HG02623 (cell line): ENCODE results near the gene PCDH20.
"Not testable (repeated sequence)": the region's sequence is repeated elsewhere in the genome, so short reads cannot be mapped to it uniquely, and the experiment has no call there.

Experiments
- ATAC-seq: cut with Tn5 transposase; IDR thresholded peaks from one replicate; pipeline ENCODE4 v1.9.1; 2021; ENCODE audit warnings: moderate library complexity; ENCODE audit not compliant: unreplicated experiment

The PCDH20 gene, protein sequence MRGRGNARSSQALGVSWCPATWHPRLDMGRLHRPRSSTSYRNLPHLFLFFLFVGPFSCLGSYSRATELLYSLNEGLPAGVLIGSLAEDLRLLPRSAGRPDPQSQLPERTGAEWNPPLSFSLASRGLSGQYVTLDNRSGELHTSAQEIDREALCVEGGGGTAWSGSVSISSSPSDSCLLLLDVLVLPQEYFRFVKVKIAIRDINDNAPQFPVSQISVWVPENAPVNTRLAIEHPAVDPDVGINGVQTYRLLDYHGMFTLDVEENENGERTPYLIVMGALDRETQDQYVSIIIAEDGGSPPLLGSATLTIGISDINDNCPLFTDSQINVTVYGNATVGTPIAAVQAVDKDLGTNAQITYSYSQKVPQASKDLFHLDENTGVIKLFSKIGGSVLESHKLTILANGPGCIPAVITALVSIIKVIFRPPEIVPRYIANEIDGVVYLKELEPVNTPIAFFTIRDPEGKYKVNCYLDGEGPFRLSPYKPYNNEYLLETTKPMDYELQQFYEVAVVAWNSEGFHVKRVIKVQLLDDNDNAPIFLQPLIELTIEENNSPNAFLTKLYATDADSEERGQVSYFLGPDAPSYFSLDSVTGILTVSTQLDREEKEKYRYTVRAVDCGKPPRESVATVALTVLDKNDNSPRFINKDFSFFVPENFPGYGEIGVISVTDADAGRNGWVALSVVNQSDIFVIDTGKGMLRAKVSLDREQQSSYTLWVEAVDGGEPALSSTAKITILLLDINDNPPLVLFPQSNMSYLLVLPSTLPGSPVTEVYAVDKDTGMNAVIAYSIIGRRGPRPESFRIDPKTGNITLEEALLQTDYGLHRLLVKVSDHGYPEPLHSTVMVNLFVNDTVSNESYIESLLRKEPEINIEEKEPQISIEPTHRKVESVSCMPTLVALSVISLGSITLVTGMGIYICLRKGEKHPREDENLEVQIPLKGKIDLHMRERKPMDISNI

GRCh38 chr13:61415749-61416148, at the start of gene PCDH20:
Gene PCDH20 (minus strand): TSS chr13:61415849. CDS start chr13:61415158, 691 bp downstream.
- ATAC-seq = no peak

GRCh38 chr13:61463024-61463423, 47.4 kb upstream of the PCDH20 start:
- no peak for ATAC-seq

- ATAC-seq = no peak
Observed at GRCh38 chr13:61453121-61453520, 37.5 kb upstream of the PCDH20 start.

DNA sequence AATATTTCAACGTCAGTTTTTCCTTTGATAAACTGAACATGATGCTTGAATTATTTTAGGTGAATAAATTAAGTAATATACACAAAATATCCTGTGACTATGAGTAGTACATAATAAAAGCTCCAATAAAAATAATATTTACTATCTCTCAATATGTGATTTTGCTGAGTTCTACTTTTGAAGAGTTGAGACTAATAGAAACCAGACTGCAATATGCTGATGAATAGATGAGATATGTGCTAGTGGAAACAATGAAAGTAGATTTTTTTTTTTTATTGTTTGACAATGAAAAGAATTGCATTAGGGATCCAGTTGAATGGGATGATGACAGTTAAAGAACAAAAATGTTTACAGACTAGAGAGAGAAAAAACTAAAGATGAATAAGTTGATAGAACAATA, 16.4 kb upstream of the PCDH20 start:
- ATAC-seq = no peak

DNA sequence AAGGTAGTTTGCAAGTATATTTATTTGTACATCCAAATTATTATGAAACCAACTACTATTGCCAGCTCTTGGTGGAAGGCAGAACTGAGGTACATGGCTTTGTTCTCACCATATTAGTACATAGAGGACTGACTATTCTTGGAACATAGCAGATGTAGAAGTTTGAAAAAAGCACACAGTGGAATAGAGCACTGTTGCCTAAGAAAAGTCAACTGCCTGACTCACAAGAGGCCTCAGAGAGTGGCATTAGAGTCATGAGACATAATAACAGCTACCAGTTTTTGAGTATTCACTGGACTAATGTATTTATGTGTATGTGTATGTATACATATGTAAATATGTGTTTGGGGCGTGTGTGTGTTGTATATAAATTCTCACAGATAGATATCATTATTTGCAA, 8.3 kb upstream of the PCDH20 start:
- ATAC-seq = no peak

- ATAC-seq = no peak
Observed at GRCh38 chr13:61417086-61417570, 1.5 kb upstream of the PCDH20 start.

- no peak for ATAC-seq
Observed at GRCh38 chr13:61415058-61415721, 459 bp downstream of the PCDH20 start.

- ATAC-seq = no peak
Observed at GRCh38 chr13:61414686-61415057, 977 bp downstream of the PCDH20 start.

DNA sequence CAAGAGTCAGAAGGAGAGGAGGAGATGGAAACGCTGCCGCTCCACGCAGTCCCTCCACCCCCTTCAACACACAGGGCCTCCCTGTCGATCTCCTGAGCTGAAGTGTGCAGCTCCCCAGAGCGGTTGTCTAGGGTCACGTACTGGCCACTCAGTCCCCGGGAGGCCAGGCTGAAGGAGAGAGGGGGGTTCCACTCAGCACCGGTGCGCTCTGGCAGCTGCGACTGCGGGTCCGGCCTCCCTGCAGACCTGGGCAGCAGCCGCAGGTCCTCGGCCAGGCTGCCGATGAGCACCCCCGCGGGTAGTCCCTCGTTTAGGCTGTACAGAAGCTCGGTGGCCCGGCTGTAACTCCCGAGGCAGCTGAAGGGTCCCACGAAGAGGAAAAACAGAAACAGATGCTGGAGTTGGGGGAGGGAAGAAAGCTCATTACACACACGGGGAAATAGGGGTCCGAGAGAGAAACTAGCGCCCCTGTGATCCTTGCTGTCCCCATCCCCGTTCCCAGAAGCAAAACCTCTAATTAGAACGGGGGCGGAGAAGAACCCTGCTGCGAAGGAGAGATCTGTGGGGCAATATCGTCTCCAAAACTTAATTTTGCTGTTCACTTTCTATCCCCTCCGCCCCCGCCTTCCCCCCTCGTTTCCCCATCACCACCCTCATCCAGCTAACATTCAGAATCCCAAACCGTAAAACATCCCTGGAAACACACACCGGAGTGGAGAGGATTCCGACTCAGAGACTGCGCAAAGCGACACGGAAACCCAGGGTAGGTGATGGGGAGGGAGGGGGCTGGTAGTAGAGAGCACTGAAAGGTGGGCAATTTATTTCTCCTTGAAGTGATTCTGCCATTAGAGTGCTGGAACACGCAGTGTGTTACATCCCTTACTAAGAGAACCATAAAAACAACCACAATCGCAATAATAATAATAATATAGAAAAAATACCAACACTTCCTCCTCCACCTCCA, 1.8 kb downstream of the PCDH20 start:
- no peak for ATAC-seq

DNA sequence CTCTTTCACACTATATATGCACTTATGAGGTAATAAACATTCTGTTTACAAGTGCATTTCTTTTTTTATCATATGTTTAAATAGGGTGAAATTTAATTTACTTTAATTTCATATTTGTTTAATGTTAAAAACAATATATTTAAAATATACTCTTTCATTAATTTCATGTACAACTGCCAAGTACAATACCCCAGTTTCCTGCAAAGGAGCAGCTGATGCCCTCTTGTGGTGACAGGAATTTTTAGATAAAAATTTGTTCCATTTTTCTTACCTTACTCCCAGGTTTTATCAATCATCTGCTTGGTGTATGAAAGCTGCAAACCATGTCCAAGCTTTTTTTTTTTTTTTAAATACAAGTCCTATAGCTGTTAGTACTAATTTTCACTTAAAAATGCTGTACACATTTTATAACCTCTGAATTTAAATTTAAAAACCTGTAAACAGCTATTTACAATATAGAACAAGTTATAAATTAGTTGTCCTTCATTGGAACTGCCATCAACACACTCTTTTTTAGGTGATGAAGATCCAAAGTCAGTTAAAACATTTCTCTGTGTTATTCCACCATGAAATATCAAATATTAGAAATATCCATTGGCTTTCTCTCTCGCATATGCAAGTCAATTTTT, 4.9 kb downstream of the PCDH20 start:
- ATAC-seq = no peak

DNA sequence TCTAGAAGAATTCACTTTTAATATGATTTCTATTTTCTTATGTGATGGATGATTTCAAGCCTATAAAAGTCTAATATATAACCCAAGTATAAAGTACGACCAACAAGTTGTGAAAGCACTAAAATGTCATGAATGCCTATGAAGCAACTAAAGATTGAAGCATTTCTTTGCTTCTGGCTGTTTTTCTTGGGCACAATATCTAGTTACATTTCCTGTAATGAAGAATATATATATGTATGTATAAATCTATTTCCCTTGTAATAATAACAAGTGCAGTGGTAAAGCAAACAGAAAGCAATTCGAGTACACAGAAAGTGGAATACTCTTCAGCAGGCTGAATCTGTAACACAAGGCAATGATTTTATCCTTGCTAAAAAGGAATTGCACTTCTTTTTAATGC, 5.4 kb downstream of the PCDH20 start:
- ATAC-seq = no peak

GRCh38 chr13:61408571-61408970, 7.1 kb downstream of the PCDH20 start:
- no peak for ATAC-seq

GRCh38 chr13:61406275-61406674, 9.4 kb downstream of the PCDH20 start:
- ATAC-seq = no peak

DNA sequence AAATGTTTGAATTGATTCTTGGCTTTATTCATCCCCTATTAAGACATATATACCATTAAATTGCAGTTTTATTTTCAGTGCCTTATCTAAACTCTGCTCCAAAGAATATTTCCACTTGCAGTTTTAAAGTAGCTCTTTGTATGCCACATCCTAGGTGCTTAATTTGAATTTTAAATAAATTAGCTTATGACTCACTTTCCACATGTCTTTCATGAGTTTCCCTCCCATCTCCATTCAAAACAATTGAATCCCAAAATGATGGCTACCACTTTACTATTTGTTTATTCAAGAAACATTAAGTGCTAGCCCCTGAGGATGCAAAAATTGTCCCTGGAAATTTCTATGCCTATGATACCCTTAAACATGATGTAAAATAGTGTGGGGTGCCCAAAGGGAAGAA, 19.5 kb downstream of the PCDH20 start:
- no peak for ATAC-seq

DNA sequence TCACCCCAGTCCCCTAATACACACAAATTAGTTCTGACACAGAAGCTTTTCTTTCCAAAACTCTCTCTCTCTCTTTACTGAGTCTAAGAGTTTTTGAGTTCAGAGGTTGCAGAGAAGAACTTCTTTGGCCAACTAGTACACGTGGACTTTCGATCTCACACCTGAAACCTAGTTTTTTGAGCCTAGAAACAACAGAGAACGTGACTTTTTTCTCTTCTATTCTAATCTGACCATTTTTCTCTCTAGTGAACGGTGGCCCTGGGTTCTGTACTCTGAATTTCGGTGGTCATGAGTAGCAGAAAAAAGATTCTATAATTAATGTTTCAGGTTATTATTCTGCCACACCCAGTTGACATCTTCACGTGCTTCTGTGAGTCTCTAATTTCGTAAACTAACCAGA, 24.2 kb downstream of the PCDH20 start:
- ATAC-seq = no peak

- no peak for ATAC-seq
Observed at GRCh38 chr13:61387694-61388093, 28.0 kb downstream of the PCDH20 start.

DNA sequence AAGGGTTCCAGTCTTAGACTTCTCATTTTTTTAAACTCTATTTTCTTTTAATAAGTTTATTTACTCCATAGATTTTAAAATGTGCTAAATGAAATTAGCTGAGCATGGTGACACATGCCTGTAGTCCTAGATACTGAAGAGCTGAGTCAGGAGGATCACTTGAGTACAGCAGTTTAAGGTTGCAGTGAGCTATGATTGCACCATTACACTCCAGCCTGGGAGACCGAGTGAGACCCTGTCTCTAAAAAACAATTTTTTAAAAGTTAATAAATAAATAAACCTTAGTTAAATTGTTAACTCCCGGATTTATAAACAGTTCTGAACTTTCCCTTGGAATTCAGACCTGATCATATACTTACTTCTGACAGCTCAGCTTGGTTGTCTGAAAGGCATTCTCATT, 32.5 kb downstream of the PCDH20 start:
- ATAC-seq = no peak

GRCh38 chr13:61370520-61370919, 45.1 kb downstream of the PCDH20 start:
- no peak for ATAC-seq

DNA sequence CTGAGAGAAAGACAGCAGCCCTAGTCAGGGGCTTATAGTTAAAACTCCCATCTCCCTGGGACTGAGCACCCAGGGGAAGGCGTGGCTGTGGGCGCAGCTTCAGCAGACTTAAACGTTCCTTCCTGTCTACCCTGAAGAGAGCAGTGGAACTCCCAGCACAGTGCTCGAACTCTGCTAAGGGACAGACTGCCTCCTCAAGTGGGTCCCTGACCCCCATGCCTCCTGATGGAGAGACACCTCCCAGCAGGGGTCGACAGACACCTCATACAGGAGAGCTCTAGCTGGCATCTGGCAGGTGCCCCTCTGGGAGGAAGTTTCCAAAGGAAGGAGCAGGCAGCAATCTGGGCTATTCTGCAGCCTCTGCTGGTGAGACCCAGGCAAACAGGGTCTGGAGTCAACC, 51.0 kb downstream of the PCDH20 start:
- ATAC-seq = not testable (repeated sequence)

DNA sequence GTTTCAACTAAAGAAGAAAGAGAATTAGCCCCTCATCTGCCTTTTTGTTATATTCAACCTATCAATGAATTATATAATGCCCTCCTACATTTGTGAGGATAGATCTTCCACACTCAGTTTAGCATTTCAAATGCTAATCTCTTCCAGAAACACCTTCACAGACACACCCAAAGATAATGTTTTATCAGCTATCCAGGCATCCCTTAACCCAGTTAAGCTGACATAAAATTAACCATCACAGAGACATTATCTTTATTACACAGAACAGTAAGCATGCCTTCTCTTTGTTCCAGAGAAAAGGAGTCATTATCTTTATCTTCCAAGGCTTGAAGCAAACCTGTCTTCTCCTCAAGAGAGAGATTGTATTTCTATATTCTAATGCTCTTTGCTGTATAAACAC, 53.1 kb downstream of the PCDH20 start:
- no peak for ATAC-seq
